Ovary (tissue), 9 donors: ENCODE results near the gene LTB4R. TPM values are rescaled to one million over a fixed set of nuclear protein-coding genes. Genes with fewer than 3 reads are reported as not detected.

Source experiments
- DNase-seq, 5 donors: peaks; one replicate each; pipeline ENCODE4 v3.0.0-alpha.2; 2019 to 2020
- H3K27ac ChIP-seq, 2 donors: fragments of 200-600 bp; one replicate each; pipeline versions ENCODE4 v1.5.1 to v1.8.0; 2019 to 2022
- H3K27me3 ChIP-seq: fragments of 200-600 bp; one replicate; pipeline ENCODE4 v1.8.0; 2022
- H3K36me3 ChIP-seq: fragments of 200-600 bp; sonication (generic); one replicate; pipeline ENCODE4 v1.5.1; 2019
- H3K4me1 ChIP-seq: one replicate; pipeline ENCODE4 v1.8.1; 2013; ENCODE audit warnings: mild to moderate bottlenecking, moderate library complexity; ENCODE audit not compliant: insufficient read depth
- H3K4me3 ChIP-seq: fragments of 200-600 bp; sonication (generic); one replicate; pipeline ENCODE4 v1.5.1; 2017
- H3K9me3 ChIP-seq, 2 donors: fragments of 200-600 bp in 1 of 2; sonication (generic) in 1 of 2; one replicate each; pipeline versions ENCODE4 v1.5.1 to v1.8.1; 2013 to 2019; ENCODE audit warnings: mild to moderate bottlenecking in 1 of 2, moderate library complexity in 1 of 2
- CTCF ChIP-seq, 3 donors: fragments of 450-650 bp in 2 of 3; fragments of 200-600 bp in 1 of 3; IDR thresholded peaks; one replicate each; pipeline versions ENCODE4 v1.5.1 to v1.8.0; 2016 to 2022; ENCODE audit warnings: antibody characterized with exemption in 3 of 3, mild to moderate bottlenecking in 1 of 3
- EP300 ChIP-seq: sonication (generic); formaldehyde crosslinking; IDR thresholded peaks from one replicate; pipeline ENCODE4 v1.6.1; 2017; ENCODE audit warnings: antibody characterized with exemption
- POLR2A ChIP-seq: fragments of 450-650 bp; IDR thresholded peaks from one replicate; pipeline ENCODE4 v1.6.1; 2017; ENCODE audit warnings: antibody characterized with exemption, mild to moderate bottlenecking, moderate library complexity
- WGBS, 3 donors: extraction: QIAGEN DNeasy Blood & Tissue Kit in 1 of 3; methylation state at CpG; one replicate each; pipeline versions ENCODE4 v1.1.5 to v1.1.7; 2013 to 2017; 5-methylcytosine and 5-hydroxymethylcytosine counted together
- intact Hi-C, 4 donors: fragments of 100-400 bp; cut with DNase I; formaldehyde crosslinking; loops; one replicate each; pipeline versions ENCODE4 v1.11.0 to v1.15.1; 2022 to 2023
- polyA plus RNA-seq, 2 donors: library from polyadenylated mRNA; stranded (reverse); fragments of 200-250 nt in 1 of 2; fragments of 350-450 nt in 1 of 2; fragmentation: Illumina TruSeq in 1 of 2; extraction: RNeasy Lipid Tissue Mini Kit (QIAGEN cat#74804) in 1 of 2; gene quantifications; one replicate each; pipeline ENCODE4 v1.2.3, GENCODE V29; 2013 to 2014
- total RNA-seq, 7 donors: library from RNA; depleted of rRNA in 2 of 7; stranded (reverse); fragments of >200 nt in 2 of 7; fragmentation: NEBNext Ultra II Directional in 3 of 7; extraction: Animal tissue kit (Norgen Biotek cat#: 25700) in 3 of 7; gene quantifications; one replicate each; pipeline versions ENCODE4 v1.1.0 to v1.2.4, GENCODE V29; 2016 to 2023
- donor health status: DM: no; HTN: no; CAD: no; lungs with moderate emphysema.
- donor health status: DM: no; HTN: no; CAD: no.
- donor health status: Bipolar disorder and iron deficiency.
- donor health status: DM: yes; HTN: yes; CAD: no.
- donor health status: DM: no; HTN: no; CAD: no.
- donor health status: DM: yes; HTN: yes; CAD: no.

The LTB4R gene
- total and polyA plus RNA-seq, 9 donors, result 2.9 to 9.4 (median 7.6) TPM

- Histone ChIP-seq H3K4me1 (no peaks in the 10 kb centered on the region), H3K36me3 (no peaks in the 10 kb centered on the region), H3K4me3 (no peak overlapping the region), H3K27me3 (no peaks in the 10 kb centered on the region), H3K27ac (no peak overlapping the region), H3K9me3 (no peaks in the 10 kb centered on the region)
- intact Hi-C loops, result loop anchor here in 2 of 4 donors (5.0 to 10.0 kb wide), 2 partner anchors 33 to 215 kb away; partner anchors contain the start of genes EMC9 (in 1 of the 2), PSME2 (in 1 of the 2) and RNF31 (in 1 of the 2)
- no peak for DNase-seq
- no peak for TF ChIP-seq POLR2A
- no peak for TF ChIP-seq EP300
- no peak for TF ChIP-seq CTCF (IDR thresholded peaks at IDR 0.05)
- 92 to 97% (median 96%) methylated on average over 3 of the region's 3 CpGs for WGBS, 3 donors
Observed at GRCh38 chr14:24360281-24360680, 49.0 kb downstream of the LTB4R start.

GRCh38 chr14:24361326-24361725 lies 50.0 kb downstream of the LTB4R start:
- TF ChIP-seq POLR2A (no peak), EP300 (no peak), CTCF (IDR thresholded peaks at IDR 0.05) (no peak)
- intact Hi-C loops, result loop anchor here in 2 of 4 donors (5.0 to 10.0 kb wide), 2 partner anchors 34 to 217 kb away; partner anchors contain the start of genes EMC9 (in 1 of the 2), PSME2 (in 1 of the 2) and RNF31 (in 1 of the 2)
- DNase-seq, result no peak
- Histone ChIP-seq H3K27me3 (no peaks in the 10 kb centered on the region), H3K9me3 (no peaks in the 10 kb centered on the region), H3K4me3 (no peak overlapping the region), H3K27ac (no peak overlapping the region), H3K4me1 (no peaks in the 10 kb centered on the region), H3K36me3 (no peaks in the 10 kb centered on the region)
- WGBS, 3 donors, result 50 to 58% (median 57%) methylated on average over 2 of the region's 2 CpGs

- no peaks in the 10 kb centered on the region for H3K4me1 ChIP-seq
- TF ChIP-seq EP300 (no peak), POLR2A (no peak), CTCF (IDR thresholded peaks at IDR 0.05) (no peak)
- 29 to 36% (median 31%) methylated on average over 2 of the region's 2 CpGs for WGBS, 3 donors
- H3K27ac ChIP-seq, result no peak overlapping the region
- no peak overlapping the region for H3K4me3 ChIP-seq
- no peak for DNase-seq
- no peaks in the 10 kb centered on the region for H3K27me3 ChIP-seq
- intact Hi-C loops, result loop anchor here in 2 of 4 donors (5.0 to 10.0 kb wide), 2 partner anchors 35 to 218 kb away; partner anchors contain the start of genes EMC9 (in 1 of the 2), PSME2 (in 1 of the 2) and RNF31 (in 1 of the 2)
- H3K9me3 ChIP-seq, result no peaks in the 10 kb centered on the region
- no peaks in the 10 kb centered on the region for H3K36me3 ChIP-seq
Observed at GRCh38 chr14:24362241-24362960, 51.1 kb downstream of the LTB4R start.

- H3K27me3 ChIP-seq, result no peaks in the 10 kb centered on the region
- H3K36me3 ChIP-seq, result no peaks in the 10 kb centered on the region
- no peaks in the 10 kb centered on the region for H3K4me1 ChIP-seq
- intact Hi-C loops, result loop anchor here in 2 of 4 donors (5.0 to 10.0 kb wide), 2 partner anchors 36 to 219 kb away; partner anchors contain the start of genes EMC9 (in 1 of the 2), PSME2 (in 1 of the 2) and RNF31 (in 1 of the 2)
- TF ChIP-seq POLR2A (no peak), CTCF (IDR thresholded peaks at IDR 0.05) (no peak)
- no peak overlapping the region for H3K4me3 ChIP-seq
- no peaks in the 10 kb centered on the region for H3K9me3 ChIP-seq
- DNase-seq, result no peak
- 90 to 92% (median 91%) methylated on average over 5 of the region's 5 CpGs for WGBS, 3 donors
- no peak overlapping the region for H3K27ac ChIP-seq
Observed at GRCh38 chr14:24363401-24363800, 52.1 kb downstream of the LTB4R start.
